ENCODE measurements around the gene MFAP5. TPM values are rescaled to one million over a fixed set of nuclear protein-coding genes. Genes with fewer than 3 reads are reported as not detected.
A peak's percentile ranks its signal among the peaks of the same experiment; 100 is the strongest.

MFAP5 gene
- total RNA-seq, 1 experiment from 2014 or later: 0.26 TPM

GRCh38 chr12:8658346-8658745 lies 4.3 kb downstream of the MFAP5 start:
- no peaks in the 10 kb centered on the region for H3K27me3 ChIP-seq (ENCODE audit: insufficient read depth, low read length)
- peak overlapping the region in 2 of 3 experiments; percentile 27 to 81; a peak in 3 of 7 replicates for H3K27ac Mint-ChIP-seq
- H3K56ac ChIP-seq (ENCODE audit: insufficient read length, low read depth, low read length): no peak overlapping the region
- no peak overlapping the region for H3K4me3 Mint-ChIP-seq
- H3K14ac ChIP-seq (ENCODE audit: insufficient read depth, low read length): no peak overlapping the region
- H3K4me1 Mint-ChIP-seq: peaks cover 3 to 4% of the 10 kb centered on the region in 2 experiments
- peak overlapping the region; percentile 89 for H2AFZ ChIP-seq (ENCODE audit: low read length)
- no peaks in the 10 kb centered on the region for H3K23me2 ChIP-seq (ENCODE audit: insufficient read length, low read depth, low read length, poor library complexity, severe bottlenecking)
- no peak overlapping the region for H2AK5ac ChIP-seq (ENCODE audit: insufficient read length, low read length)
- H3K18ac ChIP-seq (ENCODE audit: insufficient read length, low read depth, low read length): no peak overlapping the region
- no peaks in the 10 kb centered on the region; the same call in 1 of the 2 replicates for H3K4me1 ChIP-seq (ENCODE audit: insufficient read depth, low read length)
- no peak overlapping the region for H2BK15ac ChIP-seq (ENCODE audit: low read depth, low read length)
- no peak overlapping the region for H4K91ac ChIP-seq (ENCODE audit: insufficient read length, low read depth, low read length)
- no peaks in the 10 kb centered on the region for H3K27me3 Mint-ChIP-seq (ENCODE audit: low read depth)
- no peak overlapping the region for H3K4me2 ChIP-seq (ENCODE audit: insufficient read depth, insufficient read length, low read length)
- H2BK12ac ChIP-seq (ENCODE audit: insufficient read length, low read depth, low read length): no peak overlapping the region
- H3K23ac ChIP-seq (ENCODE audit: insufficient read length, low read depth, low read length): no peak overlapping the region
- TF ChIP-seq CTCF (conservative IDR thresholded peaks at IDR 0.05): no peak
- H4K20me1 ChIP-seq (ENCODE audit: control insufficient read depth, insufficient read depth, insufficient read length): no peaks in the 10 kb centered on the region
- H3K36me3 Mint-ChIP-seq (ENCODE audit: insufficient read depth in 1 of 3, low read depth in 3 of 3): no peaks in the 10 kb centered on the region; a peak in 1 of 7 replicates
- no peaks in the 10 kb centered on the region for H3K79me1 ChIP-seq (ENCODE audit: insufficient read depth, low read depth, low read length, poor library complexity, severe bottlenecking)
- H3K9ac ChIP-seq (ENCODE audit: extremely low read depth, insufficient read length, low read length): no peak overlapping the region
- H3K4ac ChIP-seq (ENCODE audit: low read depth, low read length): no peak overlapping the region
- no peak for DNase-seq
- no peak overlapping the region for H2BK5ac ChIP-seq (ENCODE audit: insufficient read length, low read length)
- H3K27ac ChIP-seq (ENCODE audit: insufficient read length, low read depth, low read length): no peak overlapping the region
- no peaks in the 10 kb centered on the region for H3K9me3 ChIP-seq (ENCODE audit: control insufficient read depth, low read depth, low read length)
- no peak overlapping the region for H2BK120ac ChIP-seq (ENCODE audit: low read depth, low read length, poor library complexity, severe bottlenecking)
- H4K5ac ChIP-seq (ENCODE audit: insufficient read length, low read depth, low read length): no peak overlapping the region
- no peak overlapping the region for H3T11ph ChIP-seq (ENCODE audit: low read length)
- H2BK20ac ChIP-seq (ENCODE audit: low read depth, low read length, poor library complexity, severe bottlenecking): no peak overlapping the region
- no CpG with 5 or more reads among the region's 1 CpG for WGBS (ENCODE audit: extremely low coverage, insufficient read length, low lambda C conversion rate)
- H4K8ac ChIP-seq (replicated peaks; ENCODE audit: insufficient read length, low read depth, low read length): no peak overlapping the region
- no peaks in the 10 kb centered on the region for H3K79me2 ChIP-seq (ENCODE audit: insufficient read depth, low read length)
- no peaks in the 10 kb centered on the region for H3K9me3 Mint-ChIP-seq
